T-cell (primary cell): ENCODE results near the gene RGS7. TPM values are rescaled to one million over a fixed set of nuclear protein-coding genes. Genes with fewer than 3 reads are reported as not detected.
"Not testable (repeated sequence)": the region's sequence is repeated elsewhere in the genome, so short reads cannot be mapped to it uniquely, and the experiment has no call there.

ENCODE experiments used
- ATAC-seq, 4 experiments: fragments of 200-7000 bp in 3 of 4; fragments of 150-1000 bp in 1 of 4; cut with Tn5 transposase; replicated peaks in 1 of 4; 1 replicate in 3 of 4; 2 replicates in 1 of 4; pipeline ENCODE4 v1.10.0; 2021; ENCODE audit warnings: moderate library complexity in 3 of 4, mild to moderate bottlenecking in 2 of 4, moderate number of reproducible peaks in 1 of 4
- CTCF ChIA-PET, 2 donors: fragments of 300-600 bp; sonication (Branson Sonifier 250); formaldehyde crosslinking; loops; one replicate each; lab custom pipeline; 2022; ENCODE audit warnings: antibody characterized with exemption in 2 of 2; lab: Charles Lee
- POLR2A ChIA-PET, 2 donors: fragments of 300-600 bp; sonication (Branson Sonifier 250); formaldehyde crosslinking; loops; one replicate each; lab custom pipeline; 2022; ENCODE audit warnings: antibody characterized with exemption in 2 of 2; lab: Charles Lee
- DNase-seq, 35 experiments: peaks; one replicate each; pipeline versions ENCODE4 v3.0.0 to v3.0.0-alpha.2; 2013 to 2023
- H3K27ac ChIP-seq: one replicate; pipeline ENCODE4 v1.5.1; 2013; ENCODE audit warnings: low read length
- H3K27me3 ChIP-seq, 2 experiments: replicated peaks in 1 of 2; 1 replicate in 1 of 2; 2 replicates in 1 of 2; pipeline versions ENCODE4 v1.6.1 to v1.7.0; 2013; ENCODE audit warnings: low read length in 1 of 2, mixed read lengths in 1 of 2; ENCODE audit not compliant: control insufficient read depth in 2 of 2, insufficient read depth in 2 of 2; ENCODE audit errors: extremely low read depth in 1 of 2
- H3K36me3 ChIP-seq, 2 donors: 1 replicate in 1 of 2; 2 replicates in 1 of 2; pipeline versions ENCODE4 v1.6.1 to v1.7.0; 2013; ENCODE audit warnings: low read length in 1 of 2; ENCODE audit not compliant: control insufficient read depth in 2 of 2, insufficient read depth in 1 of 2; ENCODE audit errors: extremely low read depth in 1 of 2
- H3K4me1 ChIP-seq, 2 experiments: 1 replicate in 1 of 2; 2 replicates in 1 of 2; pipeline versions ENCODE4 v1.6.1 to v1.7.0; 2013; ENCODE audit warnings: low read length in 2 of 2, mixed read lengths in 1 of 2; ENCODE audit not compliant: insufficient read depth in 2 of 2, control insufficient read depth in 1 of 2; ENCODE audit errors: extremely low read depth in 1 of 2
- H3K4me3 ChIP-seq, 2 donors: 1 replicate in 1 of 2; 2 replicates in 1 of 2; pipeline versions ENCODE4 v1.5.1 to v1.7.0; 2013; ENCODE audit warnings: mild to moderate bottlenecking in 2 of 2, low read length in 1 of 2, moderate library complexity in 1 of 2; ENCODE audit not compliant: control insufficient read depth in 1 of 2; ENCODE audit errors: extremely low read depth in 1 of 2
- H3K9me3 ChIP-seq: 2 replicates; pipeline ENCODE4 v1.7.0; 2013
- H3K27ac Mint-ChIP-seq, 2 donors: one replicate each; pipeline ENCODE4 v1.8.0; 2020 to 2021; ENCODE audit warnings: mild to moderate bottlenecking in 2 of 2, mixed read lengths in 2 of 2
- H3K27me3 Mint-ChIP-seq, 2 donors: one replicate each; pipeline ENCODE4 v1.8.0; 2021 to 2022; ENCODE audit warnings: mixed read lengths in 2 of 2
- H3K36me3 Mint-ChIP-seq: one replicate; pipeline ENCODE4 v1.8.0; 2021; ENCODE audit warnings: mixed read lengths
- H3K4me1 Mint-ChIP-seq, 3 donors: one replicate each; pipeline ENCODE4 v1.8.0; 2020 to 2022; ENCODE audit warnings: mixed read lengths in 3 of 3, mild to moderate bottlenecking in 1 of 3
- H3K4me3 Mint-ChIP-seq, 3 donors: one replicate each; pipeline ENCODE4 v1.8.0; 2020 to 2022; ENCODE audit warnings: mild to moderate bottlenecking in 3 of 3, mixed read lengths in 3 of 3, moderate library complexity in 3 of 3
- H3K9me3 Mint-ChIP-seq, 3 donors: one replicate each; pipeline ENCODE4 v1.8.0; 2020 to 2022; ENCODE audit warnings: mixed read lengths in 3 of 3
- whole genome bisulfite sequencing: methylation state at CpG from one replicate; pipeline ENCODE4 v1.1.5; 2013; ENCODE audit warnings: missing lambda C conversion rate; ENCODE audit not compliant: insufficient coverage; 5-methylcytosine and 5-hydroxymethylcytosine counted together
- total RNA-seq, 35 experiments: library from RNA in 6 of 35; stranded (reverse) in 6 of 35; fragments of 120-200 nt in 1 of 35; gene quantifications; one replicate each; pipeline versions ENCODE4 v1.2.1 to v1.2.4 and lab custom pipeline; 2013 to 2026

Gene RGS7
- total RNA-seq, 5 donors from 2014 or later (not counting 1 experiment from before 2014, with no cell fraction given), result not detected

DNA sequence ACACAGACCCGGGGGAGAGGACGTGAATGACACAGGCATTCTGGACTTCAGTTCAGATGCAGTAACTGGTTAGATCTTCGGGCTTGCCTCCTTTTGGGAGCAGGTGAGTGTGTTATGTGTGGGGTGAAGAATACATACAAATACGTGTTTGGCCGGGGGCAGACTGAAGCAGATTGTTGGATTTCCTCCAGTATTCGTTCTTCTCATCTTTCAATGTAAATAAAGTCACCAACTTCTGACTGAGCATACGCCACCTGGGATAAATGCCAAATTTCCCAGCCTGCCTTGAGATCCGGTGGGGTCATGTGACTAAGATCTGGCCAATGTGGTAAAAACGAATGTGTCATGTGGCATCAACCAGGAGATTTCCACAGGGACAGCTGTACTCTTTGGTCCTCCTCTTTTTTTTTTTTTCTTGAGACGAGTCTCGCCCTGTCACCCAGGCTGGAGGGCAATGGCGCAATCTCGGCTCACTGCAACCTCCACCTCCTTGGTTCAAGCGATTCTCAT is 189.8 kb downstream of the RGS7 start:
- no peaks in the 10 kb centered on the region for H3K4me1 ChIP-seq
- ChIA-PET POLR2A (no interaction called here), CTCF (no interaction called here)
- H3K4me1 Mint-ChIP-seq, result no peaks in the 10 kb centered on the region
- no peak overlapping the region for H3K27ac Mint-ChIP-seq
- no peak overlapping the region for H3K4me3 ChIP-seq
- WGBS, result 88% methylated on average over 11 of the region's 14 CpGs
- H3K9me3 ChIP-seq, result no peaks in the 10 kb centered on the region
- H3K36me3 Mint-ChIP-seq, result no peaks in the 10 kb centered on the region
- H3K27me3 ChIP-seq, result no peaks in the 10 kb centered on the region
- H3K36me3 ChIP-seq, result no peaks in the 10 kb centered on the region
- no peak overlapping the region for H3K27ac ChIP-seq
- no peak for DNase-seq
- H3K4me3 Mint-ChIP-seq, result no peak overlapping the region
- H3K27me3 Mint-ChIP-seq, result no peaks in the 10 kb centered on the region
- H3K9me3 Mint-ChIP-seq, result peaks cover 12 to 14% (median 12%) of the 10 kb centered on the region in 3 donors
- ATAC-seq, result no peak

DNA sequence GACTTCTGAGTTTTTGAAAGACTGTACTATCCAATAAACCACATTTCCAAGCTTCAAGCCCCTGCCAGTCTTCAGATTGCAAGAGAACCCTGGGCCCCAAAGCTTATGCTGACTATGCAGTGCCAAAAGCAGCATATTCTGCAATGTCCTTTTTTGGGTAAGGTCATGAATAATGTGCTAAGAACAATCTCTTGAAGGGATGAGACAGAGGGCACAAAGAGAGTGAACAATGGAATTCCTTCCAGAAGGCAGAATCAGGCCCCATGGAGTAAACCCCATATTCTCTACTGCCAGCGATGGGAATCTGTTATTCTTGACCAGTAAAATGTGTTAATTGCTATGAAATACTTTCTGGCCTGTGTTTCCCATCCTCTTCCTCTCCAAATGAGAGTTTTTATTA is 190.4 kb downstream of the RGS7 start:
- CTCF ChIA-PET, result no interaction called here
- no peaks in the 10 kb centered on the region for H3K36me3 Mint-ChIP-seq

DNA sequence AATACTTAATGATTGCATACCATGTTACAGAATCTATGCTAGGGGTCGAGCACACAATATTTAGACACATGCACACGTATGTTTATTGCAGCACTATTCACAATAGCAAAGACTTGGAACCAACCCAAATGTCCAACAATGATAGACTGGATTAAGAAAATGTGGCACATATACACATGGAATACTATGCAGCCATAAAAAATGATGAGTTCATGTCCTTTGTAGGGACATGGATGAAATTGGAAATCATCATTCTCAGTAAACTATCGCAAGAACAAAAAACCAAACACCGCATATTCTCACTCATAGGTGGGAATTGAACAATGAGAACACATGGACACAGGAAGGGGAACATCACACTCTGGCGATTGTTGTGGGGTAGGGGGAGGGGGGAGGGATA is 191.7 kb downstream of the RGS7 start:
- POLR2A ChIA-PET, H3K4me1 ChIP-seq, H3K27ac ChIP-seq, H3K4me3 ChIP-seq, H3K27ac Mint-ChIP-seq, H3K36me3 Mint-ChIP-seq, H3K4me3 Mint-ChIP-seq, H3K9me3 ChIP-seq, H3K4me1 Mint-ChIP-seq, H3K27me3 ChIP-seq, ATAC-seq, H3K36me3 ChIP-seq, CTCF ChIA-PET, H3K27me3 Mint-ChIP-seq, DNase-seq: not testable (repeated sequence)
- no CpG with 5 or more reads among the region's 5 CpGs for WGBS
- H3K9me3 Mint-ChIP-seq, result peaks cover 12 to 14% (median 12%) of the 10 kb centered on the region in 3 donors

More for the DNA sequence above, 190.4 kb downstream of the RGS7 start:
- Histone ChIP-seq H3K27me3 (no peaks in the 10 kb centered on the region), H3K4me1 (no peaks in the 10 kb centered on the region), H3K9me3 (no peaks in the 10 kb centered on the region), H3K27ac (no peak overlapping the region), H3K36me3 (no peaks in the 10 kb centered on the region), H3K4me3 (no peak overlapping the region)
- H3K27ac Mint-ChIP-seq, result no peak overlapping the region
- ATAC-seq (no peak), DNase-seq (no peak)
- H3K9me3 Mint-ChIP-seq, result peaks cover 12 to 14% (median 12%) of the 10 kb centered on the region in 3 donors
- no peak overlapping the region for H3K4me3 Mint-ChIP-seq
- POLR2A ChIA-PET, result no interaction called here
- no CpG with 5 or more reads among the region's 1 CpG for WGBS
- H3K27me3 Mint-ChIP-seq, result no peaks in the 10 kb centered on the region
- no peaks in the 10 kb centered on the region for H3K4me1 Mint-ChIP-seq

DNA sequence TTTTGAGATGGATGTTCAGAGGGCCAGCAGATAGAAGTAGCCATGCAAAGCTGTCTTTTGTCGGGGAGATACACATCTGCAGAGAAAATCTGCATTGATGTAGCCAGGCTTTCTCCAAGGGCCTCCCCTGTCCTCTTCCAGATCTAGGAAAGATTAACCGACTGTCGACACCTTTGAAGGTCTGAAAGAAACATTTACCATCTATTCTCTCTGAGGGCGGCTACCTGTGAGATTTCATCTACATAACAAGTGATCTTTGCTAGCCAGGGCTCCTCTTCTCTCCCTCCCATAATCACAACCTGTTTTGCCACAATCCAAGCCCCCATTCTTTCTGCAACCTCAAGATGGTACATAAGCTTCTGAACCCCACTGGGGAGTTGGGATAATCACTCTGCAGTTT is 193.6 kb downstream of the RGS7 start:
- H3K4me1 Mint-ChIP-seq, result no peaks in the 10 kb centered on the region
- Histone ChIP-seq H3K27me3 (no peaks in the 10 kb centered on the region), H3K27ac (no peak overlapping the region), H3K9me3 (no peaks in the 10 kb centered on the region), H3K4me3 (no peak overlapping the region), H3K36me3 (no peaks in the 10 kb centered on the region), H3K4me1 (no peaks in the 10 kb centered on the region)
- ChIA-PET POLR2A (no interaction called here), CTCF (no interaction called here)
- ATAC-seq, result no peak
- no peaks in the 10 kb centered on the region for H3K27me3 Mint-ChIP-seq
- peaks cover 12 to 20% (median 14%) of the 10 kb centered on the region in 3 donors for H3K9me3 Mint-ChIP-seq
- no peaks in the 10 kb centered on the region for H3K36me3 Mint-ChIP-seq
- H3K27ac Mint-ChIP-seq, result no peak overlapping the region
- 13% methylated on average over 4 of the region's 4 CpGs for WGBS
- no peak overlapping the region for H3K4me3 Mint-ChIP-seq
- no peak for DNase-seq

DNA sequence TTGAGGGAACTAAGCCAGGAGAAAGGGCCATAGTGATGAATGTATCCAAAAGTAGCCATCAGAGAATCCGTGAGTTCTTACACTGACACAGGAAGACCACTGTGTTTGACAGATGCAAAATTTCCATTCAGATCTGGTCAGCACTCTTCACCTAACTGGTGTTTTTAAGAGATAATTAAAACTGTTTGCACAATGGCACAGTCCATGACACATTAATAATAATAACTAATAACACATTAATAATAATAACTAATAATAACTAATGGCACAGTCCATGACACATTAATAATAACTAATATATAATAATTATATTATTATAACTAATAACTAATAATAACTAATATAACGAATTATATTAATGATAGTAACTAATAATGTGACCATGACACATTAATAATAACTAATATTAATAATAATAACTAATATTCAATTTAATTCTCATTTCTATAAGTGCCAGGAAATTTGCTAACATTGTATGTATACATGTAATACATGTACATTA is 195.8 kb downstream of the RGS7 start:
- no peak overlapping the region for H3K27ac Mint-ChIP-seq
- DNase-seq (no peak), ATAC-seq (no peak)
- no peaks in the 10 kb centered on the region for H3K4me1 Mint-ChIP-seq
- Histone ChIP-seq H3K4me3 (no peak overlapping the region), H3K27me3 (no peaks in the 10 kb centered on the region), H3K4me1 (no peaks in the 10 kb centered on the region), H3K36me3 (no peaks in the 10 kb centered on the region), H3K9me3 (no peaks in the 10 kb centered on the region), H3K27ac (no peak overlapping the region)
- WGBS, result 100% methylated on average over 1 of the region's 2 CpGs
- no peaks in the 10 kb centered on the region for H3K27me3 Mint-ChIP-seq
- POLR2A ChIA-PET, result no interaction called here
- H3K9me3 Mint-ChIP-seq, result peaks cover 9 to 16% (median 10%) of the 10 kb centered on the region in 3 donors
- CTCF ChIA-PET, result no interaction called here
- H3K4me3 Mint-ChIP-seq, result no peak overlapping the region
- H3K36me3 Mint-ChIP-seq, result no peaks in the 10 kb centered on the region

DNA sequence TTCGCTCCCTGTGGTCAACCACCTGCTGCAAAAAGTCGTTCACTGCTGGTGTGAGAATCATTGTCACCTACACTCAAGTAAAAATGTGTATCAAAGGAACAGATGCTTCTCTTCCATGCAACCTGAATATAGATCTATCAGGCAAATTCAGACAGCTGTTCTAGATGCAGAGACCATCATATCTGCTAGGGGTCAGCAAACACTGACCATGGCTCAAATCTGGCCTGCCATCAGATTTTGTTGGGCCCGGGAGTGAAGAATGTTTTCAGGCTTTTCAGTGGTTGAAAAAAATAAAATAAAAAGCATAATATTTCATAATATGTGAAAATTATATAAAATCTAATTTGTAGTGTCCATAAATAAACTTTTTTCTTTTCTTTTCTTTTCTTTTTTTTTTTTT is 199.6 kb downstream of the RGS7 start:
- CTCF ChIA-PET, result no interaction called here
- POLR2A ChIA-PET, result no interaction called here
- no peak for DNase-seq

More for the DNA sequence above, 199.6 kb downstream of the RGS7 start:
- Histone ChIP-seq H3K4me3 (no peak overlapping the region), H3K27ac (no peak overlapping the region), H3K9me3 (no peaks in the 10 kb centered on the region), H3K36me3 (no peaks in the 10 kb centered on the region), H3K4me1 (no peaks in the 10 kb centered on the region), H3K27me3 (no peaks in the 10 kb centered on the region)
- Mint-ChIP-seq H3K4me3 (no peak overlapping the region), H3K36me3 (no peaks in the 10 kb centered on the region), H3K9me3 (peaks cover 2 to 23% (median 13%) of the 10 kb centered on the region in 3 donors), H3K27ac (no peak overlapping the region), H3K27me3 (no peaks in the 10 kb centered on the region), H3K4me1 (no peaks in the 10 kb centered on the region)
- WGBS, result 67% methylated on average over 2 of the region's 3 CpGs
- ATAC-seq, result no peak
